T-helper 1 cell treated with Interleukin-12 subunit alpha and Interleukin-12 subunit beta and Interleukin-4 antibody, amounts not matched to agents 30 μg/mL and 1 μg/mL, for 36 hours (primary cell): ENCODE results near the gene TNNC2.
"Not testable (repeated sequence)": the region's sequence is repeated elsewhere in the genome, so short reads cannot be mapped to it uniquely, and the experiment has no call there.

ENCODE experiments used
- H3K27ac Mint-ChIP-seq: one replicate; pipeline ENCODE4 v1.8.0; 2021; ENCODE audit warnings: mild to moderate bottlenecking, mixed read lengths
- H3K27me3 Mint-ChIP-seq: one replicate; pipeline ENCODE4 v1.8.0; 2021; ENCODE audit warnings: low read depth, mixed read lengths
- H3K36me3 Mint-ChIP-seq: one replicate; pipeline ENCODE4 v1.8.0; 2021; ENCODE audit warnings: low read depth, mixed read lengths
- H3K4me1 Mint-ChIP-seq: one replicate; pipeline ENCODE4 v1.8.0; 2021; ENCODE audit warnings: low read depth, mixed read lengths
- H3K4me3 Mint-ChIP-seq: one replicate; pipeline ENCODE4 v1.8.0; 2021; ENCODE audit warnings: mild to moderate bottlenecking, moderate library complexity, mixed read lengths
- H3K9me3 Mint-ChIP-seq: one replicate; pipeline ENCODE4 v1.8.0; 2021; ENCODE audit warnings: mixed read lengths

The TNNC2 gene

GRCh38 chr20:45819466-45819865 is 7.6 kb downstream of the TNNC2 start:
- H3K9me3 Mint-ChIP-seq, result no peaks in the 10 kb centered on the region
- H3K4me3 Mint-ChIP-seq, result no peak overlapping the region
- no peak overlapping the region for H3K27ac Mint-ChIP-seq
- peaks cover 21% of the 10 kb centered on the region for H3K4me1 Mint-ChIP-seq
- H3K36me3 Mint-ChIP-seq, result peaks cover 15% of the 10 kb centered on the region
- peaks cover 31% of the 10 kb centered on the region for H3K27me3 Mint-ChIP-seq

GRCh38 chr20:45818239-45818638 is 8.9 kb downstream of the TNNC2 start:
- H3K36me3 Mint-ChIP-seq, result peaks cover 19% of the 10 kb centered on the region
- H3K27me3 Mint-ChIP-seq, result peaks cover 18% of the 10 kb centered on the region
- H3K9me3 Mint-ChIP-seq, result no peaks in the 10 kb centered on the region
- H3K4me3 Mint-ChIP-seq, result no peak overlapping the region
- H3K4me1 Mint-ChIP-seq, result peaks cover 20% of the 10 kb centered on the region
- H3K27ac Mint-ChIP-seq, result no peak overlapping the region

GRCh38 chr20:45817376-45818194 is 9.5 kb downstream of the TNNC2 start:
- Mint-ChIP-seq H3K4me3 (no peak overlapping the region), H3K9me3 (no peaks in the 10 kb centered on the region), H3K27ac (peak overlapping the region; percentile 63), H3K4me1 (peaks cover 22% of the 10 kb centered on the region), H3K27me3 (peaks cover 14% of the 10 kb centered on the region), H3K36me3 (peaks cover 25% of the 10 kb centered on the region)

GRCh38 chr20:45816951-45817350 is 10.2 kb downstream of the TNNC2 start:
- no peak overlapping the region for H3K4me3 Mint-ChIP-seq
- no peak overlapping the region for H3K27ac Mint-ChIP-seq

GRCh38 chr20:45814314-45814713 is 12.8 kb downstream of the TNNC2 start:
- Mint-ChIP-seq H3K9me3 (no peaks in the 10 kb centered on the region), H3K4me3 (peak overlapping the region; percentile 14), H3K27me3 (no peaks in the 10 kb centered on the region), H3K36me3 (peaks cover 47% of the 10 kb centered on the region), H3K4me1 (peaks cover 26% of the 10 kb centered on the region), H3K27ac (no peak overlapping the region)

More at GRCh38 chr20:45816951-45817350, 10.2 kb downstream of the TNNC2 start:
- peaks cover 22% of the 10 kb centered on the region for H3K4me1 Mint-ChIP-seq
- H3K36me3 Mint-ChIP-seq, result peaks cover 25% of the 10 kb centered on the region
- no peaks in the 10 kb centered on the region for H3K9me3 Mint-ChIP-seq
- peaks cover 8% of the 10 kb centered on the region for H3K27me3 Mint-ChIP-seq

- peaks cover 26% of the 10 kb centered on the region for H3K4me1 Mint-ChIP-seq
- no peaks in the 10 kb centered on the region for H3K27me3 Mint-ChIP-seq
- H3K36me3 Mint-ChIP-seq, result peaks cover 49% of the 10 kb centered on the region
- H3K4me3 Mint-ChIP-seq, result peak overlapping the region; percentile 96
- H3K9me3 Mint-ChIP-seq, result no peaks in the 10 kb centered on the region
- peak overlapping the region; percentile 87 for H3K27ac Mint-ChIP-seq
These were observed 13.6 kb downstream of the TNNC2 start for GRCh38 chr20:45813489-45813888.

GRCh38 chr20:45813006-45813340 is 14.1 kb downstream of the TNNC2 start:
- H3K4me1 Mint-ChIP-seq, result peaks cover 26% of the 10 kb centered on the region
- H3K36me3 Mint-ChIP-seq, result peaks cover 50% of the 10 kb centered on the region
- peak overlapping the region; percentile 87 for H3K27ac Mint-ChIP-seq
- no peaks in the 10 kb centered on the region for H3K27me3 Mint-ChIP-seq
- H3K4me3 Mint-ChIP-seq, result peak overlapping the region; percentile 96
- no peaks in the 10 kb centered on the region for H3K9me3 Mint-ChIP-seq

- Mint-ChIP-seq H3K36me3 (peaks cover 46% of the 10 kb centered on the region), H3K4me3 (peak within 1 kb of the TSS; percentile 96), H3K27me3 (no peaks in the 10 kb centered on the region)
These were observed 14.7 kb downstream of the TNNC2 start, which contains the start of gene UBE2C for GRCh38 chr20:45812157-45813005. Gene UBE2C (plus strand): TSS chr20:45812644. CDS start chr20:45812696, 52 bp downstream.

GRCh38 chr20:45810191-45810970 is 16.7 kb downstream of the TNNC2 start:
- no peak overlapping the region for H3K27ac Mint-ChIP-seq
- no peak overlapping the region for H3K4me3 Mint-ChIP-seq
- H3K4me1 Mint-ChIP-seq, result peaks cover 21% of the 10 kb centered on the region
- no peaks in the 10 kb centered on the region for H3K9me3 Mint-ChIP-seq
- H3K36me3 Mint-ChIP-seq, result peaks cover 42% of the 10 kb centered on the region
- no peaks in the 10 kb centered on the region for H3K27me3 Mint-ChIP-seq

More at GRCh38 chr20:45812157-45813005, 14.7 kb downstream of the TNNC2 start, which contains the start of gene UBE2C:
- H3K9me3 Mint-ChIP-seq, result no peaks in the 10 kb centered on the region
- peaks cover 26% of the 10 kb centered on the region for H3K4me1 Mint-ChIP-seq
- H3K27ac Mint-ChIP-seq, result peak within 1 kb of the TSS; percentile 87

GRCh38 chr20:45801851-45802250 is 25.3 kb downstream of the TNNC2 start:
- no peak overlapping the region for H3K4me3 Mint-ChIP-seq
- H3K9me3 Mint-ChIP-seq, result no peaks in the 10 kb centered on the region
- peaks cover 32% of the 10 kb centered on the region for H3K36me3 Mint-ChIP-seq
- H3K4me1 Mint-ChIP-seq, result peaks cover 5% of the 10 kb centered on the region
- no peak overlapping the region for H3K27ac Mint-ChIP-seq
- H3K27me3 Mint-ChIP-seq, result no peaks in the 10 kb centered on the region

GRCh38 chr20:45798935-45799642 is 28.0 kb downstream of the TNNC2 start:
- H3K4me1 Mint-ChIP-seq, result peaks cover 9% of the 10 kb centered on the region
- H3K36me3 Mint-ChIP-seq, result peaks cover 27% of the 10 kb centered on the region
- no peaks in the 10 kb centered on the region for H3K9me3 Mint-ChIP-seq
- no peaks in the 10 kb centered on the region for H3K27me3 Mint-ChIP-seq
- no peak overlapping the region for H3K4me3 Mint-ChIP-seq
- H3K27ac Mint-ChIP-seq, result no peak overlapping the region

- not testable (repeated sequence) for H3K27ac Mint-ChIP-seq, H3K4me3 Mint-ChIP-seq, H3K27me3 Mint-ChIP-seq, H3K4me1 Mint-ChIP-seq, H3K9me3 Mint-ChIP-seq
- peaks cover 21% of the 10 kb centered on the region for H3K36me3 Mint-ChIP-seq
These were observed 29.2 kb downstream of the TNNC2 start for GRCh38 chr20:45797955-45798354.

GRCh38 chr20:45797510-45797909 is 29.6 kb downstream of the TNNC2 start:
- H3K4me3 Mint-ChIP-seq, H3K27me3 Mint-ChIP-seq, H3K27ac Mint-ChIP-seq, H3K9me3 Mint-ChIP-seq: not testable (repeated sequence)
- Mint-ChIP-seq H3K36me3 (peaks cover 24% of the 10 kb centered on the region), H3K4me1 (peaks cover 14% of the 10 kb centered on the region)
